ENCODE results near the gene CABP4.

The CABP4 gene

GRCh38 chr11:67455054-67455453, at the start of gene CABP4:
Gene CABP4 (plus strand): TSS chr11:67455354. CDS start chr11:67455424, 70 bp downstream.
- DNase-seq = no peak

GRCh38 chr11:67405688-67406339, 49.3 kb upstream of the CABP4 start:
- no peak for DNase-seq

GRCh38 chr11:67406420-67406968, 48.7 kb upstream of the CABP4 start:
- no peak for DNase-seq

GRCh38 chr11:67406969-67407687, 48.0 kb upstream of the CABP4 start:
- DNase-seq = no peak

- no peak for DNase-seq
Observed at GRCh38 chr11:67407688-67408163, 47.4 kb upstream of the CABP4 start.

- no peak for DNase-seq
Observed at GRCh38 chr11:67408437-67409200, 46.5 kb upstream of the CABP4 start.

GRCh38 chr11:67409261-67409666, 45.9 kb upstream of the CABP4 start:
- no peak for DNase-seq

GRCh38 chr11:67409781-67410368, 45.3 kb upstream of the CABP4 start:
- DNase-seq = no peak

GRCh38 chr11:67410369-67410831, 44.8 kb upstream of the CABP4 start:
- no peak for DNase-seq

GRCh38 chr11:67410984-67411784, 44.0 kb upstream of the CABP4 start:
- DNase-seq = no peak

GRCh38 chr11:67411785-67412152, 43.4 kb upstream of the CABP4 start:
- no peak for DNase-seq

GRCh38 chr11:67412495-67413179, 42.5 kb upstream of the CABP4 start:
- no peak for DNase-seq

GRCh38 chr11:67413266-67413849, 41.8 kb upstream of the CABP4 start:
- no peak for DNase-seq

- no peak for DNase-seq
Observed at GRCh38 chr11:67415501-67416304, 39.5 kb upstream of the CABP4 start, which contains the start of gene CARNS1. Gene CARNS1 (plus strand): TSS chr11:67415678. CDS start chr11:67416200, 522 bp downstream.

- no peak for DNase-seq
Observed at GRCh38 chr11:67416416-67417335, 38.5 kb upstream of the CABP4 start.

- DNase-seq = no peak
Observed at GRCh38 chr11:67417425-67417824, 37.7 kb upstream of the CABP4 start.

GRCh38 chr11:67418476-67419281, 36.5 kb upstream of the CABP4 start:
- no peak for DNase-seq

Data from stimulated activated CD4-positive, alpha-beta T cell treated with anti-CD3 and anti-CD28 coated beads, Interleukin-12 subunit alpha, Interleukin-12 subunit beta, amount 100 ng/mL, for 4 hours (primary cell).